Neural crest cell (in vitro differentiated cells): ENCODE data around the gene CHI3L2. TPM values are rescaled to one million over a fixed set of nuclear protein-coding genes. Genes with fewer than 3 reads are reported as not detected.

Source experiments
- total RNA-seq: library from RNA; stranded (reverse); gene quantifications from 2 replicates; pipeline ENCODE4 v1.2.1, GENCODE V29; 2021

Gene CHI3L2
- total RNA-seq, 1 donor from 2014 or later = not detected

Other genes with a start within 250 kb of the CHI3L2 start
- gene DRAM2, start 87.6 kb upstream of the CHI3L2 start, total RNA-seq = 28.2 and 29.4 TPM in 2 replicates
- gene CEPT1, start 87.5 kb upstream of the CHI3L2 start, total RNA-seq = 24.2 and 27.3 TPM in 2 replicates
- gene DENND2D, start 27.1 kb upstream of the CHI3L2 start, total RNA-seq = not detected in 2 replicates
- gene CHIA, start 63.1 kb downstream of the CHI3L2 start, total RNA-seq = not detected in 2 replicates
- 1.0 and 1.3 TPM in 2 replicates for gene OVGP1, start 200.0 kb downstream of the CHI3L2 start, total RNA-seq
- 54.6 and 58.7 TPM in 2 replicates for gene WDR77, start 221.5 kb downstream of the CHI3L2 start, total RNA-seq
- gene ATP5PB, start 221.8 kb downstream of the CHI3L2 start, total RNA-seq = 240 and 253 TPM in 2 replicates
- 0.61 and 0.96 TPM in 2 replicates for gene C1orf162, start 246.3 kb downstream of the CHI3L2 start, total RNA-seq